GM19099 (cell line): Measurements from ENCODE around the gene TSSK6.

Source experiments
- POLR2A ChIP-seq: IDR thresholded peaks from 3 replicates; pipeline ENCODE4 v1.6.1; 2011; ENCODE audit warnings: low read depth; ENCODE audit not compliant: insufficient read length; ENCODE audit errors: extremely low read depth

TSSK6 gene

DNA sequence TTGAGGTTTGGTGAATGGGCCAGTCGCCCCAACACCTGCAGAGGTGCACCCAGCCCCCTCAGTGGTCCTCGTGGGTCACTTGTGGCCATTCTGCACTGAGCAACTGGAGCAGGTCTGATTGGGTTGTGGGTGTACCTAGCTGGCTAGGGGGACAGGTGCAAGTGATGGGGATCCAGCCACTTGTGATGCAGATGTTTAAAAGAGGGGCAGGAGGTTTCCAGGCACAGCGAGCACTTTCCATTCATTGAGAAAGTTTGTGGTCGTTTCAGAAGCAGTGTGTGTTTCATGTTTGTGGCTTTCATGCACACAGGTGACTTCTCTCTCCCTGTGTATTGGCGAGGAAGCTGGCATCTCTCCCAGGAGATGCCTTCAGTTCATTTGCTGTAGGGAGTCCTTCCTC is 34.7 kb downstream of the TSSK6 start:
- TF ChIP-seq POLR2A, result no peak

GRCh38 chr19:19477705-19478383 is 37.5 kb downstream of the TSSK6 start:
- TF ChIP-seq POLR2A, result no peak

- TF ChIP-seq POLR2A, result no peak
Observed at GRCh38 chr19:19475849-19476828, 39.2 kb downstream of the TSSK6 start.

DNA sequence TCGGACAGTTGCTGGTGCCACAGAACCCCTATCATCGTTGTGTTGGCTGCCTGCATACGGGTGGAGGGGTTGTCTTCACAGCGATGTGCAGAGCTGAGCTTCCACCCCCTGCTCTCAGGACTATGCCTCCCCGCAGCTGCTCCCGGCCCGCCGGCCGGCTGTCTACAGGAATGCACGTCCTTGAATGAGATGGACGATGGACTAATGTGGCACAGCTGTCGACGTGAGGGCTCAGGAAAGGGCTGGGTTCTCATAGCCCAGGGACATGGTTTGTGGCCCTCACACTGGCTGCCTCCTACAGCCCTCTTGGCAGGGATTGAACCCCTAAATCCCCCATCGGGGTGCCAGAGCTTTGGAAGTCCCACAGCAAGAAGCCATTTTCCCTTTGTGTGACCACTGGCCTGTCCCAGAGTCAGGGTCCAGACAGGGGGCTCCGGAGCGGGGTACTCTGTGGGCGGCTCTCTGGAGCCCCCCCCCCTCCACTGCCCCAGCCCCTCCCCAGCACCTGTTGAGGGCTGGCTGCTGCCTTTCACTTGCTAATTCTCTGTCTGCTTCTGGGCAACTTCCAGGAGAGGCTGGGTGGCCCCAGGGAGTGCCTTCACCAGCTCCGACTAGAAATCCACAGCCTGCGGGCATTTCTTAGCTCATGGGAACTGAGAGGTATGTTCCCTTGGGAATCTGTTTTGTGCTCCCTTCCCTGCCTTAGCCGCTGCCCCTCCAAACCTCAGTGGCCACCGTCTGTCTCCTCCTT is 40.2 kb downstream of the TSSK6 start:
- TF ChIP-seq POLR2A, result no peak

DNA sequence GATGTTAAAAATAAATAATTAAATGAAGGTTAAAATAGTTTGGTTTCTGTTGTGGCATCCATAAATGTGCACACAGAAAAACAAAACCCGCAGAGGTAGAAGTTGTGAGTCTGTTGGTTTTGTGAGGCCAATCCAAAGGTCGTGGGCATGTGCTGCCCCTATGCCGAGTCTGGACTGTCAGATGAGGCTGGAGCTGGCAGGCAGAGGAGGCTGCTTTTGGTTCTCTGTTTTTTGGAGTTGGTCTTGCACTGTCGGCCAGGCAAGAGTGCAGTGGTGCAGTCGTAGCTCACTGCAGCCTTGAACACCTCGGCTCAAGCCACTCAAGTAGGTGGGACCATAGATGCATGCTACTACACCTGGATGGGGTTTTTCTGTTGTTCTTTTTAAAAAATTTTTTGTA is 43.7 kb downstream of the TSSK6 start:
- no peak for TF ChIP-seq POLR2A

- TF ChIP-seq POLR2A, result no peak
Observed at GRCh38 chr19:19470579-19470978, 44.8 kb downstream of the TSSK6 start.

GRCh38 chr19:19468424-19469050 is 46.8 kb downstream of the TSSK6 start:
- no peak for TF ChIP-seq POLR2A

DNA sequence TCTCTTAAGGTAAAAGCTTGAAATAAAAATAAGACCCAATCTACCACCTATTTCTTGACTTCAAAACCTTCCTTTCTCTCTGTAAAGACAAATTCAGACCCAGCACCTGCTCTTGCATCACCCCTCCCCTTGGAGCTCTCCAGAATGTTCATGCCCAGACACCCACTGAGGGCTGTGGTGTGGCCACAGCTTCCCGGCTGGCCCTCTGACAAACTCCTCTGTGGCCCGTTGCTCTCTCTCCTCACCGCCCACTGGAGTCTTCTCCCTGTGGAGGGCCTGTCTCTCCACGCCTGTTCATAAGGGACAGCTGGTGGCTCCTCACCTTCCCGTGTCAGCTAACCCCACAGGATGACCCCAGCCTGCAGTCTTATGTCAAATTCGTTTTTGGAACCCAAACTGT is 49.1 kb downstream of the TSSK6 start:
- TF ChIP-seq POLR2A, result no peak

DNA sequence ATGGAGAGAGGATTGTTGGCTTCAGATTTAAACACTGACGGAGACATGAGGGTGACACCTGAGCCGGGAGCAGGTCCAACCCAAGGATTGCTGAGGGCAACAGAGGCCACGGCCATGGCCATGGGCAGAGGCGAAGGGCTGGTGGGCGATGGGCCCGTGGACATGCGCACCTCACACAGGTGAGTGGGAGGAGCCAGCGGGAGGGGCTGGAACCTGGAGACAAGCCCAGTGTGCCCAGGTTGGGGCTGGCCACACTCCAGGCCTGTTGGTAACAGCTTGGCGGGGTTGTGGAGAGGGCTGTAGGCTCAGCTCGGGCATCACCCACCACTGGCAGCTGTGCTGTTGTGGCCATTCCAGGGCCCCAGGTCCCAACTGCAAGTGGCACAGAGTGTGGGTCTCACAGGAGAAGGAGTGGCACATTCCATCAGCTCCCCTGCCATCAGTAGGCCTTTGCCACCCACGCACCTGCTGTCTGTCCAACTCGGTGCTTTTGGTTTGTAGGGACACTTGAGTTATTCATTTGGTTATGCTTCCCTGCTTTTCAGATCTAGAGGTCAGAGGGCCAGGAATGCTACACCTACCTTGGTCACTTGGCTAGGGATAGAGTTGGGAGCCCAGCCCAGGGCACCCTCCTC is 49.8 kb downstream of the TSSK6 start:
- no peak for TF ChIP-seq POLR2A

GRCh38 chr19:19464339-19465098 is 50.8 kb downstream of the TSSK6 start:
- no peak for TF ChIP-seq POLR2A
